Stimulated activated CD8-positive, alpha-beta memory T cell treated with anti-CD3 and anti-CD28 coated beads, Interleukin-4, amount 100 ng/mL, for 24 hours (primary cell): ENCODE results near the gene HMX2.

Source experiments
- DNase-seq: peaks from one replicate; pipeline ENCODE4 v3.0.0-alpha.2; 2020; ENCODE audit warnings: low read depth

The HMX2 gene

DNA sequence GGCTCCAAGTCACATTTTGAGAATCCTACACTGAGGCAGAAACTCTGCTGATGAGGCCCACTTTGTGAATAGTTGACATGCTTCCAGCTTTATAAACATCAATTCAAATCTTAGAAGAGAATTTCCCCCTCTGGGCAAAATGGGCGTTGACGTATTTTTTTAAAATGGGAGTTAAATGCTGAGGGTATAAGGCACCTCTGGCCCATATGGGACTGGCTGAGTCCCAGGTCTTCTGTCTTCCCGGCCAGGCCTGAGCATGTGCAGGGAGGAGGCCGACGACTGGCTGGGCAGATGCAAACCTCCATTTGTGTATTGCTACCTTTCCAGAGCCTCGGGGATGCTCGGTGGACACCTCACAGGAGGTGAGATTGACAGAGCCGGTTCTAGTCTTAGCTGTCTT lies 44.0 kb downstream of the HMX2 start:
- DNase-seq = no peak

DNA sequence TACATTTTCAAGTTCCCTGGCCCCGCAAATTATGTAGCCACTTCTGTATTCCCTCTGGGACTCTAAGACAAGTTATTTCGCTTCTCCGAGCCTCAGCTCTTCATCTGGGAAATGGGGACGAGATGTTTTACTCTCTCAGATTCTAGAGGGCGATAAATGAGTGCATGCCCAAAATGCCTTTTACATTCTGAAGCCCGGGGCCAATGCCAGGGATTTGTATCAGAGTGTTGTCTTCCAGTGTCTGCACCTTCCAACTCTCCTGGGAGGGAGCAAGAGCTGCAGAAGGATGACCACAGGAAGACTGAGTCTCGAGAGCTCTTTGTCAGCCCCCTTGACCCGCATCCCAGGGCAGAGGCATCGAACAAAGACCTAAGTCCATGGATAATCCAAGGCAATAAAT lies 46.1 kb downstream of the HMX2 start:
- DNase-seq = no peak
